ENCODE measurements around the gene PSMC4. TPM values are rescaled to one million over a fixed set of nuclear protein-coding genes. Genes with fewer than 3 reads are reported as not detected.
A peak's percentile ranks its signal among the peaks of the same experiment; 100 is the strongest.

Gene PSMC4
- total RNA-seq, 1 experiment from 2014 or later: 105 TPM

- Mint-ChIP-seq H3K4me3 (ENCODE audit: unreplicated experiment) (peak overlapping the region; percentile 93), H3K27me3 (ENCODE audit: insufficient read depth, unreplicated experiment) (no peaks in the 10 kb centered on the region), H3K4me1 (ENCODE audit: insufficient read depth, unreplicated experiment) (peaks cover 19% of the 10 kb centered on the region), H3K9me3 (ENCODE audit: unreplicated experiment) (no peaks in the 10 kb centered on the region), H3K36me3 (ENCODE audit: insufficient read depth, unreplicated experiment) (peaks cover 50% of the 10 kb centered on the region), H3K27ac (ENCODE audit: low read depth, unreplicated experiment) (peak overlapping the region; percentile 98)
- no peak for TF ChIP-seq CTCF (IDR thresholded peaks at IDR 0.05; ENCODE audit: unreplicated experiment)
- DNase-seq (ENCODE audit: unreplicated experiment): peak; percentile 34
- ChIA-PET CTCF (interaction anchor here (0.5 to 5.1 kb wide), 5 partner anchors 103 to 202 kb away, joined by 3 to 67 read pairs (median 4); partner anchors contain the start of gene FBL), POLR2A (interaction anchor here (1.0 to 3.0 kb wide), 4 partner anchors 27 to 524 kb away, joined by 3 to 41 read pairs (median 24); partner anchors contain the start of genes FBL, SUPT5H and ZNF546)
- intact Hi-C loops (cut with micrococcal nuclease): no loop called here
- BruUV-seq (replicated peaks): no TSS peak
These were observed 1.7 kb upstream of the PSMC4 start for GRCh38 chr19:39969266-39969665.

- peak overlapping the region; percentile 98 for H3K27ac Mint-ChIP-seq (ENCODE audit: low read depth, unreplicated experiment)
- CTCF ChIA-PET: interaction anchor here (0.5 to 5.1 kb wide), 24 partner anchors 11 to 418 kb away, joined by 3 to 67 read pairs (median 3); partner anchors contain the start of gene FBL
- intact Hi-C loops (cut with micrococcal nuclease): loop anchor here (1.0 to 2.0 kb wide), 2 partner anchors 123 to 177 kb away; partner anchors contain the start of gene FBL
These were observed 1.1 kb upstream of the PSMC4 start for GRCh38 chr19:39969681-39970424.

GRCh38 chr19:39970425-39970674 is 615 bp upstream of the PSMC4 start:
- peak overlapping the region; percentile 98 for H3K27ac Mint-ChIP-seq (ENCODE audit: low read depth, unreplicated experiment)
- H3K27me3 Mint-ChIP-seq (ENCODE audit: insufficient read depth, unreplicated experiment): no peaks in the 10 kb centered on the region
- intact Hi-C loops (cut with micrococcal nuclease): loop anchor here (1.0 to 2.0 kb wide), 2 partner anchors 124 to 177 kb away; partner anchors contain the start of gene FBL
- DNase-seq (ENCODE audit: unreplicated experiment): no peak
- ChIA-PET POLR2A (interaction anchor here (0.5 to 3.0 kb wide), 22 partner anchors 12 to 1293 kb away, joined by 3 to 41 read pairs (median 4); partner anchors contain the start of genes DYRK1B, FBL, HNRNPUL1 and RPS16), CTCF (interaction anchor here (0.5 to 5.1 kb wide), 28 partner anchors 10 to 974 kb away, joined by 3 to 67 read pairs (median 3); partner anchors contain the start of gene FBL)
- TSS peak; percentile 83 for BruUV-seq (replicated peaks)
- H3K36me3 Mint-ChIP-seq (ENCODE audit: insufficient read depth, unreplicated experiment): peaks cover 61% of the 10 kb centered on the region
- peak overlapping the region; percentile 93 for H3K4me3 Mint-ChIP-seq (ENCODE audit: unreplicated experiment)
- peaks cover 19% of the 10 kb centered on the region for H3K4me1 Mint-ChIP-seq (ENCODE audit: insufficient read depth, unreplicated experiment)
- no peak for TF ChIP-seq CTCF (IDR thresholded peaks at IDR 0.05; ENCODE audit: unreplicated experiment)
- no peaks in the 10 kb centered on the region for H3K9me3 Mint-ChIP-seq (ENCODE audit: unreplicated experiment)

More at GRCh38 chr19:39969681-39970424, 1.1 kb upstream of the PSMC4 start:
- H3K27me3 Mint-ChIP-seq (ENCODE audit: insufficient read depth, unreplicated experiment): no peaks in the 10 kb centered on the region
- BruUV-seq (replicated peaks): no TSS peak
- TF ChIP-seq CTCF (IDR thresholded peaks at IDR 0.05; ENCODE audit: unreplicated experiment): no peak
- peaks cover 56% of the 10 kb centered on the region for H3K36me3 Mint-ChIP-seq (ENCODE audit: insufficient read depth, unreplicated experiment)
- H3K9me3 Mint-ChIP-seq (ENCODE audit: unreplicated experiment): no peaks in the 10 kb centered on the region
- POLR2A ChIA-PET: interaction anchor here (0.7 to 3.0 kb wide), 16 partner anchors 12 to 1294 kb away, joined by 3 to 41 read pairs (median 6); partner anchors contain the start of genes DYRK1B, FBL, HNRNPUL1 and RPS16
- H3K4me1 Mint-ChIP-seq (ENCODE audit: insufficient read depth, unreplicated experiment): peaks cover 19% of the 10 kb centered on the region
- peak overlapping the region; percentile 93 for H3K4me3 Mint-ChIP-seq (ENCODE audit: unreplicated experiment)
- DNase-seq (ENCODE audit: unreplicated experiment): no peak
